HepG2 (cell line): ENCODE results near the gene OR4Q2.

Experiments used
- CBX2 ChIP-seq, 2 experiments: fragments of 200-600 bp in 1 of 2; sonication (generic); formaldehyde crosslinking in 1 of 2; IDR thresholded peaks; 2 replicates each; pipeline versions ENCODE4 v1.7.0 to v1.8.1; 2018 to 2022; ENCODE audit warnings: low read depth in 2 of 2, low read length in 1 of 2, mild to moderate bottlenecking in 1 of 2, missing genetic modification reagents in 1 of 2
- TCF7 ChIP-seq: sonication (generic); IDR thresholded peaks from 2 replicates; pipeline ENCODE4 v1.6.1; 2016; ENCODE audit warnings: antibody characterized with exemption, low read depth

GRCh38 chr14:20044243-20044642 is 42.3 kb downstream of the OR4Q2 start:
- TF ChIP-seq CBX2 (IDR thresholded peaks at IDR 0.05; ENCODE audit: low read depth, low read length), result no peak
- TF ChIP-seq CBX2 (CRISPR knock-in tag; IDR thresholded peaks at IDR 0.05; ENCODE audit: low read depth), result no peak
- TF ChIP-seq TCF7, result no peak
